Measurements from ENCODE around the gene TSPAN3. TPM values are rescaled to one million over a fixed set of nuclear protein-coding genes. Genes with fewer than 3 reads are reported as not detected.

The TSPAN3 gene
- total RNA-seq, 3 donors from 2014 or later: 148 to 398 (median 292) TPM

DNA sequence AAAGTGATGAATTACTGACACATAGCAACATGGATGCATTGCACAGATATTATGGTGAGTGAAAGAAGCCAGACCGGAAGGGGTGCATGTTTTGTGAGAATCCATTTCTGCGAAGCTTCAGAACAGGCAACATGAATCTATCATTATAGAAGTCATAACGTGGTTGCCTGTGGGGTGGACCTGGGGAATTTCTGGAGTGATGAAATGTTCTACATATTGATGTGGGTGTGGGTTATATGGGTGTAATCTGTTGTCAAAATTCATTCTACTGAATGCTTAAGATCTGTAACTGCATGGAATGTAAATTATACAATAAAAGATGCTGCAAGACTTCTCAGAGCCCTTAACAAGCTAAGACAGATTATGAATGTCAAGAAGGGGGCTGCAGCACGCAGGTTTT is 25.2 kb upstream of the TSPAN3 start:
- H3K36me3 ChIP-seq: no peaks in the 10 kb centered on the region
- no peak overlapping the region for H3K27ac ChIP-seq
- intact Hi-C loops (cut with DNase I; ENCODE audit: low total_unique reads): no loop called here
- DNase-seq (ENCODE audit: low spot score in 2 of 2): no peak
- H3K4me1 ChIP-seq: no peaks in the 10 kb centered on the region
- H3K4me3 ChIP-seq: no peak overlapping the region
- no peaks in the 10 kb centered on the region for H3K27me3 ChIP-seq
- TF ChIP-seq POLR2AphosphoS5 (IDR thresholded peaks at IDR 0.05) (no peak), POLR2A (IDR thresholded peaks at IDR 0.05) (no peak)
- TF ChIP-seq, protein P1, sequence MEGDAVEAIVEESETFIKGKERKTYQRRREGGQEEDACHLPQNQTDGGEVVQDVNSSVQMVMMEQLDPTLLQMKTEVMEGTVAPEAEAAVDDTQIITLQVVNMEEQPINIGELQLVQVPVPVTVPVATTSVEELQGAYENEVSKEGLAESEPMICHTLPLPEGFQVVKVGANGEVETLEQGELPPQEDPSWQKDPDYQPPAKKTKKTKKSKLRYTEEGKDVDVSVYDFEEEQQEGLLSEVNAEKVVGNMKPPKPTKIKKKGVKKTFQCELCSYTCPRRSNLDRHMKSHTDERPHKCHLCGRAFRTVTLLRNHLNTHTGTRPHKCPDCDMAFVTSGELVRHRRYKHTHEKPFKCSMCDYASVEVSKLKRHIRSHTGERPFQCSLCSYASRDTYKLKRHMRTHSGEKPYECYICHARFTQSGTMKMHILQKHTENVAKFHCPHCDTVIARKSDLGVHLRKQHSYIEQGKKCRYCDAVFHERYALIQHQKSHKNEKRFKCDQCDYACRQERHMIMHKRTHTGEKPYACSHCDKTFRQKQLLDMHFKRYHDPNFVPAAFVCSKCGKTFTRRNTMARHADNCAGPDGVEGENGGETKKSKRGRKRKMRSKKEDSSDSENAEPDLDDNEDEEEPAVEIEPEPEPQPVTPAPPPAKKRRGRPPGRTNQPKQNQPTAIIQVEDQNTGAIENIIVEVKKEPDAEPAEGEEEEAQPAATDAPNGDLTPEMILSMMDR (IDR thresholded peaks at IDR 0.05): no peak
- H3K9me3 ChIP-seq: no peaks in the 10 kb centered on the region

DNA sequence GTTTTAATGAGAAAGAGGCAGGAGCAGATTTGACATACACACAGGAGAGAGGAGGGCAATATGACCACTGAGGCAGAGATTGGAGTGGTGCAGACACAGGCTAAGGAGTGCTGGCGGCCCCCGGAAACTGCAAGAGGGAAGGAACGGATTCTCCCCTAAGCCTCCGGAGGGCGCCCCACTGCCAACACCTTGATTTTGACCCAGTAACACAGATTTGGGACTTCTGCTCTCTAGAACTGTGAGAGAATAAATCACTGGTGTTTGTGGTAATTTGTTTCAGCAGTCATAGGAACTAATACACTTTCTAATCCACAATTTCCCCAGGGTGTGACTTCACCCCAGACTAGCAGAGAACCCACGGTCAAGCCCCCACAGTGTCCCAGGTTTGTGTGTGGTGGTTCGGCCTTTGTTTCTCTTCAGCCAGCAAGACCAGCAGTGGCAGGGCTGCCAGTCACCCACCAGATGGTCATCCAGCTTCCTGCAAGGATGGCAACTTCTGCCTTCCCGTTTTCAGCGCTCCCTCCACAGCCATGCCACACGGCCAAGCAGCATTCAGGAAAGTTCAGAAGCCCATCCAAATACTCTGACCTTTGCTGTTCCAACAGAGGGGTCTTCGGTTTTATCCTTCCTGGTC is 23.6 kb upstream of the TSPAN3 start:
- no peak for DNase-seq (ENCODE audit: low spot score in 2 of 2)
- Histone ChIP-seq H3K4me3 (no peak overlapping the region), H3K36me3 (no peaks in the 10 kb centered on the region), H3K27ac (no peak overlapping the region), H3K4me1 (no peaks in the 10 kb centered on the region), H3K9me3 (no peaks in the 10 kb centered on the region), H3K27me3 (no peaks in the 10 kb centered on the region)
- TF ChIP-seq POLR2A (IDR thresholded peaks at IDR 0.05): no peak
- TF ChIP-seq, protein P1 (IDR thresholded peaks at IDR 0.05): no peak
- no peak for TF ChIP-seq POLR2AphosphoS5 (IDR thresholded peaks at IDR 0.05)
- intact Hi-C loops (cut with DNase I; ENCODE audit: low total_unique reads): no loop called here

- Histone ChIP-seq H3K36me3 (no peaks in the 10 kb centered on the region), H3K27ac (no peak overlapping the region), H3K27me3 (no peaks in the 10 kb centered on the region), H3K4me1 (no peaks in the 10 kb centered on the region), H3K4me3 (no peak overlapping the region), H3K9me3 (no peaks in the 10 kb centered on the region)
- intact Hi-C loops (cut with DNase I; ENCODE audit: low total_unique reads): no loop called here
- TF ChIP-seq, protein P1 (IDR thresholded peaks at IDR 0.05): no peak
- no peak for TF ChIP-seq POLR2AphosphoS5 (IDR thresholded peaks at IDR 0.05)
- TF ChIP-seq POLR2A (IDR thresholded peaks at IDR 0.05): no peak
- no peak for DNase-seq (ENCODE audit: low spot score in 2 of 2)
Observed at GRCh38 chr15:77093436-77093835, 22.5 kb upstream of the TSPAN3 start.

DNA sequence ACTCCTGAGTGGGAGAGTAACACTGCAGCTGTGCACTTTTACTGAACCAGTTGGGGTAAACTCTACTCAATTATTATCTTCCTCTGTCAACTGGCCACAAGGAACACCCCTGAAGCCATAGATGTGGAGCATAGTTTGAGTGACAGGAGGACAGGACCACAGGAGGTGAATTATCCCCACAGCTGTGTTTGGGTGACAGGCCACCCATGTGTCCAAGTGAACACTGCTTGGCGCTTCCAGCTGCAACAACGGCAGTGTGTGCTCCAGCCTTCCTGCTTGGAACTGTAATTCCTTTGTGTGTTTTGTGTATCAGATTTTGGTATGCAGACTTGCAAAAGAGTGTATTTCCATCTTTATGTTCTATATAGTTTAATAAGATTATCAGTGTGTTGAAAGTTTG is 20.2 kb upstream of the TSPAN3 start:
- no peak for DNase-seq (ENCODE audit: low spot score in 2 of 2)
- TF ChIP-seq, protein P1 (IDR thresholded peaks at IDR 0.05): no peak
- TF ChIP-seq POLR2AphosphoS5 (IDR thresholded peaks at IDR 0.05) (no peak), POLR2A (IDR thresholded peaks at IDR 0.05) (no peak)
- Histone ChIP-seq H3K36me3 (no peaks in the 10 kb centered on the region), H3K4me3 (no peak overlapping the region), H3K9me3 (no peaks in the 10 kb centered on the region), H3K27me3 (no peaks in the 10 kb centered on the region), H3K4me1 (no peaks in the 10 kb centered on the region), H3K27ac (no peak overlapping the region)
- intact Hi-C loops (cut with DNase I; ENCODE audit: low total_unique reads): no loop called here

GRCh38 chr15:77087213-77087612 is 16.3 kb upstream of the TSPAN3 start:
- Histone ChIP-seq H3K27me3 (no peaks in the 10 kb centered on the region), H3K9me3 (no peaks in the 10 kb centered on the region), H3K27ac (no peak overlapping the region), H3K4me3 (no peak overlapping the region), H3K4me1 (no peaks in the 10 kb centered on the region), H3K36me3 (no peaks in the 10 kb centered on the region)
- intact Hi-C loops (cut with DNase I; ENCODE audit: low total_unique reads): no loop called here
- TF ChIP-seq POLR2A (IDR thresholded peaks at IDR 0.05) (no peak), POLR2AphosphoS5 (IDR thresholded peaks at IDR 0.05) (no peak)
- TF ChIP-seq, protein P1 (IDR thresholded peaks at IDR 0.05): no peak
- DNase-seq (ENCODE audit: low spot score in 2 of 2): no peak

Data from breast epithelium (tissue), 4 donors.